GM12874 (cell line): ENCODE results near the gene NT5E.

Source experiments
- CTCF ChIP-seq: IDR thresholded peaks from 2 replicates; pipeline ENCODE4 v1.5.1; 2011; ENCODE audit warnings: low read depth, mild to moderate bottlenecking, control low read depth, low read length, moderate library complexity; ENCODE audit not compliant: insufficient read depth

NT5E gene

DNA sequence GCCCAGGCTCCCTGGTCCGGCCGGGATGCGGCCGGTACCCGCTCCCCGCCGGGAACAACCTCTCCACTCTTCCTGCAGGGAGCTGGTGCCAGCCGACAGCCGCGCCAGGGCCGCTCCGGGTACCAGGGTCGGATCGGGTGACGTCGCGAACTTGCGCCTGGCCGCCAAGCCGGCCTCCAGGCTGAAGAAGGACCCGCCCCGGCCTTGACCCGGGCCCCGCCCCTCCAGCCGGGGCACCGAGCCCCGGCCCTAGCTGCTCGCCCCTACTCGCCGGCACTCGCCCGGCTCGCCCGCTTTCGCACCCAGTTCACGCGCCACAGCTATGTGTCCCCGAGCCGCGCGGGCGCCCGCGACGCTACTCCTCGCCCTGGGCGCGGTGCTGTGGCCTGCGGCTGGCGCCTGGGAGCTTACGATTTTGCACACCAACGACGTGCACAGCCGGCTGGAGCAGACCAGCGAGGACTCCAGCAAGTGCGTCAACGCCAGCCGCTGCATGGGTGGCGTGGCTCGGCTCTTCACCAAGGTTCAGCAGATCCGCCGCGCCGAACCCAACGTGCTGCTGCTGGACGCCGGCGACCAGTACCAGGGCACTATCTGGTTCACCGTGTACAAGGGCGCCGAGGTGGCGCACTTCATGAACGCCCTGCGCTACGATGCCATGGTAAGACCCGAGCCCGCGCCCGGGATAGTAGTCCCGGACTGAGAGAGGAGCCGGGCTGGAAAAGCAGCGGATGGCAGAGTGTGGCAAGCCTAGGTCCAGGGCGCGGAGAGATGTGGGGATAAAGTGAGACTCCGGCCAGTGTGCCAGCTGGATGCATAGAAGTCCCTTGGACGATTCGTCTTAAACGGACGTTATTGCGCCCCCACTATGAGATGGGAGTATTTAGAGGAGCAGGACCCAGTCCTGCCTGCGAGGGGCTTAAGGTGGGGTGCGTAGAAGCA, at the start of gene NT5E:
NT5E (plus strand) TSS at position 266 of the 942 bp plus-strand sequence; CDS start at position 323, 57 bp downstream.
- TF ChIP-seq CTCF: 0 out of 2 replicates have a peak, but pooled peaks have one; percentile 3

DNA sequence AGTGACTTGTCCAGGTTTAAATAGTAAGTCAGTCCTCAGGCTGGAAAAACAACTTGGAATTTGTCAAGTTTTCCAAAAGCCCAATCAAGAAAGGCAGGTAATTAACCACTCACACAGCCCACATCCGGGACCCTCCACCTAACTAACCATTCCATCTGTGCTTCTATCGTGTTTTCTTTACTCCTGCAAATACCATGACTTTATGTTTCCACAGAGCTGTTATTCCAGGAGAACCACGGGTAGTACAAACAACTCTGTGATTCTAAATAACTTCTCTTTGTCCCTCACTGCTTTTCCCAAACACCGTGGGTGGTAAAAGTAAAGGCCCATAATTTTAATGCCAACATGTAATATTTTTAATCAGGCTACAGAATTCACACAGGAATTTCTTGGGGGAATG, 49.6 kb upstream of the NT5E start:
- no peak for TF ChIP-seq CTCF

DNA sequence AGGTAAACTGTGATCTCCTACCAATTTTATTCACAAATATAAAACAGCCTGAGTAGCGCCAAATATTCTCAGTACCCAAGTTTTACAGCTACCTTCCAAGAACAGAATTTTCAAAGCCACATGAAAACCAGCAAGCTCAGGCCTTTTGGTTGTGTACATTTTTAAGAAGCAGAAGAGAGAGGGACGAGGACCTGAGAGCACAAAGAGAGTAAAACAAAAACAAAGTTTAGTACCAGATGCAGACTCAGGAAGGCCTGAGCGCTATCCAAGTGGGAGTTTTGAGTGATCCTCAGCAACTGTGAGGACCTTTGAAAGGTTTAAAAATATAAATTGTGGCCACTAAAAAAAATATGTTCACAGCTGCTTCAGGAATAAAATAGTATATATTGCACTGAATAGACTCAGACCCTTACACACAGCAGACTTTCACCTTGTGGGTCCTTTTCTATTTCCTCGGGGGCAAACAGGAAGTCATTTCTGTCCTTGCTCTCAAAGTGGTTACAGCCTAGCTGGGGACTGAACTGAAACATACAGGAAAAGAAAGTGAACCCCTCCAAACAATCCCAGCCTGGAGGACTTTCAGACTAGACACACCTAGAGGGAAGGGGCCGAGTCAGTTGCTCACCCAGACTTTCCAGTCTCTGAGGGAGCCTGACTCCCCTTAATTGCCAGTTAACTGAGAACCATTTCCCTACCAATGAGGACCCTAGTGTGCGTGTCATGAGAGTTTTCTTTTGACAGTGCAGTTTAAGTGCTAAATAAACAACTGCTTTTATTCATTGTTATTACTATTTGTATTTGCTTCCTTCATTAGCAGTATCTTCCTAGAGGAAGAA, 48.5 kb upstream of the NT5E start:
- TF ChIP-seq CTCF: no peak

DNA sequence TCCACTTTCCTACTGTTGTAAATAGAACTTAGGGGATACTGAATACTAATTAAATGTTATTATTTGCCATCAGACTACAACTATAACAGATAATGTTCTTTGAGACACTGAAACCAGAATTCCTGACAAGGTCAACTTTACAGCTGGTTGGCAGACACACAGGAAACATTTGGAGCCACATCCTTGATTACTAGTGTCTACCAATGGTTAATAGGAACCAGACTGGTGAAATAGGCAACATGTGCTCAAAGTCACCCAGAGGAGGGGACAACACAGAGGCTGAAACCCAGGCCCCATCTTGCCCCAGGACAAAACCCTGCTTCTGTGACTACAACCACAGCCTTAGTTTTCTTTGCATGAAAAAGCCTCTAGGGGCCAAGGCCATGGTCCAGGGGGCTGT, 47.8 kb upstream of the NT5E start:
- no peak for TF ChIP-seq CTCF

DNA sequence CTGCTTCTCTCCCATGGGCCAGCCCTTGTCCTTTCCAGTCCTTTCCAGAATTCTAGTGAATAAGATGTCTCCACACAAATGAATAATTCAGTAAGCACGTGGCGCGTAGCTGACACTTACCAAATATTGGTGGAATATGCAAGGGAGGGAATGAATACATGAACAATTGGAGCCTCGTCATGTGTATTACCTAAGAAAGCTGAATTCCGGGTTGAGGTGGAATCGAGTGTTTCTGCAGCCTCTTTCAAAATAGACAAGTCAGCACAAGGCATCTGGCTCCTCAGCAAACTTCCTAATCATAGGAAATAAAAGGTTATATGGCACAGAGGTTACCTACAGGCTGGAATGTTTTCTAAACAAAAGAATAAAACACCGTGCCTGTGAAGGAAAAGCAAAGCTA, 47.0 kb upstream of the NT5E start:
- TF ChIP-seq CTCF: no peak

GRCh38 chr6:85403331-85404015, 46.4 kb upstream of the NT5E start:
- TF ChIP-seq CTCF: no peak

- TF ChIP-seq CTCF: no peak
Measured at GRCh38 chr6:85404564-85405174, 45.2 kb upstream of the NT5E start.
